GM12872 (cell line): ENCODE measurements around the gene FBXO21.

Experiments used
- CTCF ChIP-seq: IDR thresholded peaks from 3 replicates; pipeline ENCODE4 v1.5.1; 2011; ENCODE audit warnings: low read depth, mild to moderate bottlenecking, low read length, moderate library complexity; ENCODE audit not compliant: insufficient read depth

Gene FBXO21

GRCh38 chr12:117167769-117168168 is 22.5 kb downstream of the FBXO21 start:
- TF ChIP-seq CTCF, result no peak

GRCh38 chr12:117166107-117166506 is 24.2 kb downstream of the FBXO21 start:
- no peak for TF ChIP-seq CTCF

- TF ChIP-seq CTCF, result no peak
These were observed 24.9 kb downstream of the FBXO21 start for GRCh38 chr12:117165342-117165741.

- no peak for TF ChIP-seq CTCF
These were observed 27.6 kb downstream of the FBXO21 start for GRCh38 chr12:117162633-117163032.

- no peak for TF ChIP-seq CTCF
These were observed 28.1 kb downstream of the FBXO21 start for GRCh38 chr12:117162167-117162539.

GRCh38 chr12:117161460-117162166 is 28.7 kb downstream of the FBXO21 start:
- TF ChIP-seq CTCF, result no peak

- TF ChIP-seq CTCF, result no peak
These were observed 30.6 kb downstream of the FBXO21 start for GRCh38 chr12:117159674-117160073.
